HG03442 (cell line): Measurements from ENCODE around the gene PABPN1.

Source experiments
- ATAC-seq: cut with Tn5 transposase; IDR thresholded peaks from one replicate; pipeline ENCODE4 v1.9.1; 2021; ENCODE audit warnings: mild to moderate bottlenecking, moderate library complexity; ENCODE audit not compliant: unreplicated experiment

PABPN1 gene

GRCh38 chr14:23326491-23327332, 5.5 kb downstream of the PABPN1 start:
- ATAC-seq, result no peak

- ATAC-seq, result peak; percentile 64
Observed at GRCh38 chr14:23327947-23328744, 6.9 kb downstream of the PABPN1 start.

GRCh38 chr14:23335623-23336022, 14.4 kb downstream of the PABPN1 start:
- ATAC-seq, result no peak

- no peak for ATAC-seq
Observed at GRCh38 chr14:23339506-23340268, 18.4 kb downstream of the PABPN1 start.

- ATAC-seq, result no peak
Observed at GRCh38 chr14:23344481-23344880, 23.2 kb downstream of the PABPN1 start.

GRCh38 chr14:23345987-23346692, 24.9 kb downstream of the PABPN1 start:
- ATAC-seq, result no peak

GRCh38 chr14:23346693-23347405, 25.6 kb downstream of the PABPN1 start:
- ATAC-seq, result no peak

GRCh38 chr14:23347406-23348296, 26.4 kb downstream of the PABPN1 start:
- no peak for ATAC-seq

- no peak for ATAC-seq
Observed at GRCh38 chr14:23348297-23348655, 27.0 kb downstream of the PABPN1 start.

- ATAC-seq, result no peak
Observed at GRCh38 chr14:23349156-23349845, 28.0 kb downstream of the PABPN1 start.

- no peak for ATAC-seq
Observed at GRCh38 chr14:23351681-23352505, 30.6 kb downstream of the PABPN1 start.

- no peak for ATAC-seq
Observed at GRCh38 chr14:23352506-23353432, 31.5 kb downstream of the PABPN1 start, which contains the start of gene SLC22A17. Gene SLC22A17, minus strand, starts transcription at chr14:23352887.

GRCh38 chr14:23353433-23353780, 32.1 kb downstream of the PABPN1 start:
- no peak for ATAC-seq

GRCh38 chr14:23354990-23355389, 33.7 kb downstream of the PABPN1 start:
- ATAC-seq, result no peak

- ATAC-seq, result no peak
Observed at GRCh38 chr14:23355871-23356435, 34.7 kb downstream of the PABPN1 start.

- no peak for ATAC-seq
Observed at GRCh38 chr14:23356662-23357061, 35.4 kb downstream of the PABPN1 start.
